HL-60 (cell line): ENCODE measurements around the gene METTL18.

ENCODE experiments used
- CTCF ChIP-seq: IDR thresholded peaks from one replicate; pipeline ENCODE4 v1.5.1; 2011; ENCODE audit warnings: low read length, control low read depth, inconsistent platforms; ENCODE audit not compliant: insufficient read depth
- GABPA ChIP-seq: IDR thresholded peaks from 2 replicates; pipeline ENCODE4 v1.6.1; 2012; ENCODE audit warnings: low read depth
- POLR2AphosphoS5 ChIP-seq: IDR thresholded peaks from 2 replicates; pipeline ENCODE4 v1.6.1; 2012; ENCODE audit warnings: low read depth
- REST ChIP-seq: IDR thresholded peaks from 2 replicates; pipeline ENCODE4 v1.6.1; 2012; ENCODE audit warnings: low read depth; ENCODE audit not compliant: insufficient replicate concordance
- SPI1 ChIP-seq: IDR thresholded peaks from 2 replicates; pipeline ENCODE4 v1.6.1; 2012; ENCODE audit warnings: low read depth, mild to moderate bottlenecking, borderline replicate concordance

- no peak for TF ChIP-seq CTCF
- TF ChIP-seq GABPA: no peak
- TF ChIP-seq POLR2AphosphoS5: no peak
- no peak for TF ChIP-seq REST
- no peak for TF ChIP-seq SPI1
These were observed 35.0 kb upstream of the METTL18 start for GRCh38 chr1:169829671-169830070.
